Chondrocyte (in vitro differentiated cells): ENCODE results near the gene CNKSR3. TPM values are rescaled to one million over a fixed set of nuclear protein-coding genes. Genes with fewer than 3 reads are reported as not detected.

Experiments used
- DNase-seq: peaks from one replicate; pipeline ENCODE4 v3.0.0; 2021; ENCODE audit warnings: mixed read lengths, low spot score
- H3K27ac Mint-ChIP-seq: one replicate; pipeline ENCODE4 v1.8.0; 2021; ENCODE audit warnings: mild to moderate bottlenecking, moderate library complexity, mixed read lengths; ENCODE audit not compliant: unreplicated experiment
- H3K27me3 Mint-ChIP-seq: 2 replicates; pipeline ENCODE4 v1.8.0; 2021; ENCODE audit warnings: low read depth, mixed read lengths
- H3K36me3 Mint-ChIP-seq: 2 replicates; pipeline ENCODE4 v1.8.0; 2021; ENCODE audit warnings: low read depth, mixed read lengths
- H3K4me1 Mint-ChIP-seq: 2 replicates; pipeline ENCODE4 v1.8.0; 2021; ENCODE audit warnings: low read depth, mild to moderate bottlenecking, mixed read lengths
- H3K4me3 Mint-ChIP-seq: one replicate; pipeline ENCODE4 v1.8.0; 2021; ENCODE audit warnings: mild to moderate bottlenecking, moderate library complexity, mixed read lengths; ENCODE audit not compliant: unreplicated experiment
- H3K9me3 Mint-ChIP-seq: 2 replicates; pipeline ENCODE4 v1.8.0; 2021; ENCODE audit warnings: low read depth, mixed read lengths
- total RNA-seq: library from RNA; stranded (reverse); gene quantifications from 3 replicates; pipeline ENCODE4 v1.2.1, GENCODE V29; 2021
- TF ChIP-seq, protein P1 (sequence below): fragments of 200-600 bp; sonication (generic); IDR thresholded peaks from 2 replicates; pipeline ENCODE4 v1.5.0; 2021; ENCODE audit warnings: antibody characterized with exemption, mild to moderate bottlenecking, moderate library complexity

CNKSR3 gene
- total RNA-seq, 1 donor from 2014 or later, result 14.2 TPM

DNA sequence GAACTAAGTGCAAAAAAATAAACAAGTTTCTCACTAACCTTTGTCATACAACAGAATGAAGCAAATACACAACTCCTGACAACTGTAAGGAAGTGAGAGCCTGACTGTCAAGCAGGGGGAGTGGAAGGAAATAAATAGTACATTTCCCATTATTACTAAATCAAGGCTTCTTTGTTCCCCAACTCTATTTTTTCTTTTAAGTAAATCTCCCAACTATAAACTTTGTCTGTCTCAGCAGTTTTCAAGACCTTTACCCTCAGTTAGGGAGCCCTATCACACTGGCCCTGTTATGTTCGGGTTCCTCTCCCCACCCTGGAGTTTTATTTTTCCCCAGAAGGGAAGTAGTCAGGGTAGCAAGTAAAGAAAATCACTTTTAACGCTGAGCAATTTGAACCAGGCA is 129.7 kb downstream of the CNKSR3 start:
- H3K27ac Mint-ChIP-seq, result no peak overlapping the region
- no peak for DNase-seq
- H3K9me3 Mint-ChIP-seq, result no peaks in the 10 kb centered on the region
- H3K4me1 Mint-ChIP-seq, result no peaks in the 10 kb centered on the region
- H3K4me3 Mint-ChIP-seq, result no peak overlapping the region
- TF ChIP-seq, protein P1, sequence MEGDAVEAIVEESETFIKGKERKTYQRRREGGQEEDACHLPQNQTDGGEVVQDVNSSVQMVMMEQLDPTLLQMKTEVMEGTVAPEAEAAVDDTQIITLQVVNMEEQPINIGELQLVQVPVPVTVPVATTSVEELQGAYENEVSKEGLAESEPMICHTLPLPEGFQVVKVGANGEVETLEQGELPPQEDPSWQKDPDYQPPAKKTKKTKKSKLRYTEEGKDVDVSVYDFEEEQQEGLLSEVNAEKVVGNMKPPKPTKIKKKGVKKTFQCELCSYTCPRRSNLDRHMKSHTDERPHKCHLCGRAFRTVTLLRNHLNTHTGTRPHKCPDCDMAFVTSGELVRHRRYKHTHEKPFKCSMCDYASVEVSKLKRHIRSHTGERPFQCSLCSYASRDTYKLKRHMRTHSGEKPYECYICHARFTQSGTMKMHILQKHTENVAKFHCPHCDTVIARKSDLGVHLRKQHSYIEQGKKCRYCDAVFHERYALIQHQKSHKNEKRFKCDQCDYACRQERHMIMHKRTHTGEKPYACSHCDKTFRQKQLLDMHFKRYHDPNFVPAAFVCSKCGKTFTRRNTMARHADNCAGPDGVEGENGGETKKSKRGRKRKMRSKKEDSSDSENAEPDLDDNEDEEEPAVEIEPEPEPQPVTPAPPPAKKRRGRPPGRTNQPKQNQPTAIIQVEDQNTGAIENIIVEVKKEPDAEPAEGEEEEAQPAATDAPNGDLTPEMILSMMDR, result no peak
- no peaks in the 10 kb centered on the region for H3K27me3 Mint-ChIP-seq
- H3K36me3 Mint-ChIP-seq, result no peaks in the 10 kb centered on the region

DNA sequence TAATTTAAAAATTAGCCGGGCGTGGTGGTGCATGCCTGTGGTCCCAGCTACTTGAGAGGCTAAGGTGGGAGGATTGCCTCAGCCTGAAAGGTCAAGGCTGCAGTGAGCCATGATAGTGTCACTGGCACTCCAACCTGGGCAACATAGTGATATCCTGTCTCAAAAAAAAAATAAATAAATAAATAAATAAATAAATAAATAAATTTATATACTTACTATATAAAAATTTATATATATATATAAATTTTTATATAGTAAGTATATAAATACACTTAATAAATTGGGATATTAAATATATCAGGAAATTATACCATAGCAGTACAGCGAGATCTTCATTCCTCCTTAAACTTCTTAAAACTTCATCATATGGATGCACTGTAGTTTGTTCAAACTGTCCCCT is 130.9 kb downstream of the CNKSR3 start:
- TF ChIP-seq, protein P1, result no peak
- Mint-ChIP-seq H3K27ac (no peak overlapping the region), H3K9me3 (no peaks in the 10 kb centered on the region), H3K27me3 (no peaks in the 10 kb centered on the region), H3K4me1 (no peaks in the 10 kb centered on the region), H3K36me3 (no peaks in the 10 kb centered on the region), H3K4me3 (no peak overlapping the region)
- DNase-seq, result no peak

GRCh38 chr6:154378518-154378917 is 132.0 kb downstream of the CNKSR3 start:
- TF ChIP-seq, protein P1, result no peak
- DNase-seq, result no peak
- Mint-ChIP-seq H3K27me3 (no peaks in the 10 kb centered on the region), H3K27ac (no peak overlapping the region), H3K36me3 (no peaks in the 10 kb centered on the region), H3K4me3 (no peak overlapping the region), H3K9me3 (no peaks in the 10 kb centered on the region), H3K4me1 (no peaks in the 10 kb centered on the region)

DNA sequence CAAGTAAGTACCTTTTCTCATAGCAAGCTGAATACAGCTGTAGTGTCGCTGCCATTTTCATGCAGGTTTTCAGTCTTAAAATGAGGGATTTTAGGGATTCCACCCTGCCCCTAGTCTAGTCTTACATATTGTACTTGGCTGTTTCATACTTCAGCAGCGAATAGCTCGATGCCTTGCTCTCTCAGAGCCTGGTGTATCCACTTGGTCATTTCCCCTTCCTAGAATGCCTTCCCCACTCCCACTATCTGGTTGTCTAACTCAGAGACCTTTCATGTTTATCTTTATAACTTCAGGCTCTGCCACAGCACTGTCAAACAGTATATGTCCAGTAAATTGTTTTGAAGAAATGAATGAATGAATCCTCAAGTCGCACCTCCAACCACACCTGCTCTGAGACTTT is 132.8 kb downstream of the CNKSR3 start:
- H3K4me3 Mint-ChIP-seq, result no peak overlapping the region
- H3K4me1 Mint-ChIP-seq, result no peaks in the 10 kb centered on the region
- H3K27me3 Mint-ChIP-seq, result no peaks in the 10 kb centered on the region
- H3K36me3 Mint-ChIP-seq, result no peaks in the 10 kb centered on the region
- no peak overlapping the region for H3K27ac Mint-ChIP-seq
- TF ChIP-seq, protein P1, result no peak
- DNase-seq, result no peak
- no peaks in the 10 kb centered on the region for H3K9me3 Mint-ChIP-seq

GRCh38 chr6:154373971-154374370 is 136.5 kb downstream of the CNKSR3 start:
- no peaks in the 10 kb centered on the region for H3K36me3 Mint-ChIP-seq

More at GRCh38 chr6:154373971-154374370, 136.5 kb downstream of the CNKSR3 start:
- no peak overlapping the region for H3K4me3 Mint-ChIP-seq
- peaks cover 6% of the 10 kb centered on the region for H3K4me1 Mint-ChIP-seq
- H3K9me3 Mint-ChIP-seq, result no peaks in the 10 kb centered on the region
- H3K27me3 Mint-ChIP-seq, result no peaks in the 10 kb centered on the region
- no peak overlapping the region for H3K27ac Mint-ChIP-seq
- DNase-seq, result no peak
- TF ChIP-seq, protein P1, result no peak
